ENCODE measurements around the gene CD22. TPM values are rescaled to one million over a fixed set of nuclear protein-coding genes. Genes with fewer than 3 reads are reported as not detected.
"Not testable (repeated sequence)": the region's sequence is repeated elsewhere in the genome, so short reads cannot be mapped to it uniquely, and the experiment has no call there.

CD22 gene
- total RNA-seq (2014; rRNA removed; shearing (Covaris generic)): 0.28 TPM in 1 of 2 replicates, not detected in the other

DNA sequence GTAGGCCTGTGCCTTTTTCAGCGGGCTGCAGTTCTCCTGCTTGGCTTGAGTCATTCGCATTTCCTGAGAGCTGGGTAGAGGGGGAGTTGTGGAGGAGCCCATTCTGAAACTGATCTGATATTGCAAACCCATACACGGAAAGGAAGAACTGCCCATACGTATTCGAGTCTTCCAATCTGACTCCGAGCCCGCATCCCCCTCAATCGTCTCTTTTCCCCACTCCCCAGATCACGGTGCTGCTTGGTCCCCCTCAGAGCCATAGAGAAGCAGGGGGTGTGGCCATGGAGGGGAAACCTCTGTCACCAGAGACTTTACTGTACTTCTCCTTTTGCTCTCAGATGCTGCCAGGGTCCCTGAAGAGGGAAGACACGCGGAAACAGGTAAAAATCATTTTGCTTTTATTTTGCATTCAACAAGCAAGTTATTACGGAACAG, at the start of gene CD22:
TSS of gene CD22 (plus strand) at position 337 of the 435 bp plus-strand sequence. CDS start 2,854 bp downstream, outside the sequence.
- no peak for DNase-seq (ENCODE audit: low spot score)

DNA sequence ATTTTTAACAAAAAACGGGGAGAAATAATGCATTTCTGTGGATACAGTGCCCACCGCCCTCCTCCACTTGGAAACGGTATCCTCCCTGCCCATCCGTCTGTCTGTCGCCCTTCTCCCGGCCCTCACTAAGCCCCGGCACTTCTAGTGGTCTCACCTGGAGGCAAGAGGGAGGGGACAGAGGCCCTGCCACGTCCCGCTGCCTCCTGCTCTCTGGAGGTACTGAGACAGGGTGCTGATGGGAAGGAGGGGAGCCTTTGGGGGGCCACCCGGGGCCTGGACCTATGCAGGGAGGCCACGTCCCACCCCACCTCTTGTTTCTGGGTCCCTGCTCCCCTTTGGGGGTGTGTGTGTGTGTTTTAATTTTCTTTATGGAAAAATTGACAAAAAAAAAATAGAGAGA, 49.6 kb upstream of the CD22 start:
- DNase-seq (ENCODE audit: low spot score): no peak

DNA sequence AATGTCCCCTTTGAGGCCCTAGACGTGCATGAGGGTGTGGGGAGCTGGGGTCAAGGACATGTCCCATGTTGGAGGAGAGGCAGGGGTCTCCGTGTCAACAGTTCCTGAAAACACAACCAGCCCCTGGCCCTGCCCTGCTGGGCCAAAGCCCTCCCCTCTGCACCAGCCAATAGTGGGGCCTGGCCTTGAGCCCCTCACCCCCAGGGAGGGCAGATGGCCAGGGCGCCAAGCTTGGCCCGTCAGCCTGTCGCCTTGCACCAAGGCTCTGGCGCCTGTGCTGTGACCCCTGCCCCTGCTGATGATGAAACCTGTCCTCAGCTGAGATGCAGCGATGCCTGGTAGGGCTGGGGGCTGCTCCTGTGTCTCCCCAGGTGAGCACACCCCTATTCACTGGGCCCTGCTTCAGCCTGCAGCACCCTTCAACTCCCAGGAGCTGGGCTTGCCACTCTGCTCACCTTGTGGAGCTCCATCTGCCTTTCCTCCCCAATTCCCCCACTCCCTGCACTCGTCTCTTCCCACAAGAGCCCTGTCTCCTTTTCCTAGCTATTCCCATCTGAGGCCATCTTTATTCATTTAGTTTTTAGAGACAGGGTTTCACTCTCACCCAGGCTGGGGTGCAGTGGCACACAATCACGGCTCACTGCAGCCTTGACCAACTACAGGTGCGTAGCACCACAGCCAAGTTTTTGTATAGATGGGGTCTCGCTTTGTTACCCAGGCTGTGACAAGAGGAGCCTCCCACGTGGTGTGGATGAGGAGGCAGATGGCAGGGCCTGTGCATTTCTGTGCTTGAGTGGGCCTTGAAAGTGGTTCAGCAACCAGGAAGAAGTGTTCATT, 48.8 kb upstream of the CD22 start:
- DNase-seq (ENCODE audit: low spot score): no peak

DNA sequence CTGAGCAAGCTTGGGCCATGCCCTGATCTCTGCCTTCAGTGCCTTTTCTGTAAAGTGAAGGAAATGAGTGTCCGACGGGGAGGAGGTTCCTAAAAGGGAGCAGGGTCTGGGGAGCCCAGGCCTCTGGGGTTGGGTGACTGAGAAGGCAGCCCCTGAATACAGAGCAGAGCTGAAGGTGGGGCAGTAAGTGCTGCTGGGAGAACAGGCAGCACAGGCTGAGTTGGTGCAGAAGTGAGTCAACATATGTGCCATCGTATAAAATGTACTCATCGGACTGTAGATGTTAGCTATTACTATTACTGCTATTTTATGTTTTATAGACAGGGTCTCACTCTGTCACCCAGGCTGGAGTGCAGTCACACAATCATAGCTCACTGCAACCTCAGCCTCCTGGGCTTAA, 47.7 kb upstream of the CD22 start:
- no peak for DNase-seq (ENCODE audit: low spot score)

DNA sequence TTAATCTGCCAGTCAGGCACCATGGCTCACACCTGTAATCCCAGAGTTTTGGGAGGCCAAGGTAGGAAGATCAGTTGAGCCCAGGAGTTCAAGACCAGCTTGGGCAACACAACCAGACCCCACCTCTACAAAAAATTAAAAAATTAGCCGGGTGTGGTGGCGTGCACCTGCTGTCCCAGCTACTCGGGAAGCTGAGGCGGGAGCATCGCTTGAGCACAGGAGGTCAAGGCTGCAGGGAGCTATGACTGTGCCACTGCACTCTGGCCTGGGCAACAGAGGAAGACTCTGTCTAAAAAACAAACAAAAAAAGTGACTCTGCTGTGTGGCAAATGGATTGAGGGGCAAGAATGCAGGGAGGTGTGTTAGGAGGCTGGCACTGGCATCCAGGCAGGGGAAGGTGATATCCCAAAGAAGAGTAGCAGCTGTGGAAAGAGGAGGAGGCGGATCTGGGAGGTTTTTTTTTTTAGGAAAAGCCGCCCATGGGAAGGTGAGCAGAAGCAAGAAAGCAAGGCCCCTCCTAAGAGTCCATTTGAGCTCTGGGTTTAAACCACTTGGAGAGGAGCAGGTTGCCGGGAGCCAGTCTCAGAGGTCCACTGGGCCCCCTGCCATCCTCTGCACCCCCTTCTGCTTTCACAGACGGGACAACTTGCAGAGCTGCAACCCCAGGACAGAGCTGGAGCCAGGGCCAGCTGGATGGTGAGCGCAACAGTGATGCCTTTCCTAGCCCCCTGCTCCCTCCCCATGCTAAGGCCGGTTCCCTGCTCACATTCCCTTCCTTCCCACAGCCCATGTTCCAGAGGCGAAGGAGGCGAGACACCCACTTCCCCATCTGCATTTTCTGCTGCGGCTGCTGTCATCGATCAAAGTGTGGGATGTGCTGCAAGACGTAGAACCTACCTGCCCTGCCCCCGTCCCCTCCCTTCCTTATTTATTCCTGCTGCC, 44.6 kb upstream of the CD22 start:
- no peak for DNase-seq (ENCODE audit: low spot score)

DNA sequence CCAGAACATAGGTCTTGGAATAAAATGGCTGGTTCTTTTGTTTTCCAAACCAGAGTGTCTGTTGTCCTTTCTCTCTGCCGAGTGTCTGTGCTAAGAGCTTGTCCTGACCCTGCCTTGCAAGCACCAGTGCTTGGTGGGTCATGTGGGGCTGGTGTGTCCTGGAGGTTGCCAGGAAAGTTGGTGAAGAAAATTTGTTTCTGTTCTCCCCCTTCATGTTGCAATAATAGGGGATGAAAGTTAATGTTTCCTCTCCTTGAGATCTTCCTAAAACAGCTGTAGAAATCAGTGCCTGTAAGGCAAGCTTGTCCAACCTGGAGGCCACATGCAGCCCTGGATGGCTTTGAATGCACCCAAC, 43.9 kb upstream of the CD22 start:
- DNase-seq (ENCODE audit: low spot score): no peak

DNA sequence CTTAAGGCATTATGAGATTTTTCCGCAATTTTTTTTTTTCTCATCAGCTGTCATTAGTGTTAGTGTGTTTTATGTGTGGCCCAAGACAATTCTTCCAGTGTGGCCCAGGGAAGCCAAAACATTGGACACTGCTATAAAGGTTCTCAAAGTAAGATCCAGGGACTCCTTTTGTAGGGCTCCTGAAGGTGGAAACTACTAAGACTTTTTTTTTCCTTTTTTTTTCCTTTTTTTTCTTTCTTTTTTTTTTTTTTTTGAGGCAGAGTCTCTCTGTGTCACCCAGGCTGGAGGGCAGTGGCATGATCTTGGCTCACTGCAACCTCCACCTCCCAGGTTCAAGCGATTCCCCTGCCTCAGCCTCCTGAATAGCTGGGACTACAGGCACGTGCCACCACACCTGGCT, 43.5 kb upstream of the CD22 start:
- DNase-seq (ENCODE audit: low spot score): not testable (repeated sequence)

DNA sequence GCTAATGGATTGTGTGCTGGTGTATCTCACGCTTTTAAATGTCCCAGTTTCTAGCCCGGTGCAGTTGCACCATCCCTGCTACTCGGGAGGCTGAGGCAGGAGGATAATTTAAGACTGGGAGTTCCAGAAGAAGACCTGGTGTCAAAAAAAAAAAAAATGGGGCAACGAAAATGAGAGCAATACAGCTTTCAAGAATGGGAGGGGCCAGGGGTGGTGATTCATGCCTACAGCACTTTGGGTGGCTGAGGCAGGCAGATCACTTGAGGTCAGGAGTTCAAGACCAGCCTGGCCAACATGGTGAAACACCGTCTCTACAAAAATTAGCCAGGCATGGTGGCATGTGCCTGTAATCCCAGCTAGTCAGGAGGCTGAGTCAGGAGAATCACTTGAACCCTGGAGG, 42.9 kb upstream of the CD22 start:
- not testable (repeated sequence) for DNase-seq (ENCODE audit: low spot score)

DNA sequence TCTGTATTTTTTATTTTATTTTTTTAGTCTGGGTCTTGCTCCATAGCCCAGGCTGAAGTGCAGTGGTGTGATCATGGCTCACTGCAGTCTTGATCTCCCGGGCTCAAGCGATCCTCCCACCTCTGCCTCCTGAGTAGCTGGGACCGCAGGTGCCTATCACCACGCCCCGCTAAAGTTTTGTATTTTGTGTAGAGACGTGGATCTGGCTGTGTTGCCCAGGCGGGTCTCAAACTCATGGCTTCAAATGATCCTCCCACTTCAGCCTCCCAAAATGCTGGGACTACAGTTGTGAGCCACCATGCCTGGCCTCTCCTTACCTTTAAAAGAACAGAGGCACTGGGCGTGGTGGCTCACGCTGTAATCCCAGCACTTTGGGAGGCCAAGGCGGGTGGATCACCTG, 41.3 kb upstream of the CD22 start:
- no peak for DNase-seq (ENCODE audit: low spot score)

DNA sequence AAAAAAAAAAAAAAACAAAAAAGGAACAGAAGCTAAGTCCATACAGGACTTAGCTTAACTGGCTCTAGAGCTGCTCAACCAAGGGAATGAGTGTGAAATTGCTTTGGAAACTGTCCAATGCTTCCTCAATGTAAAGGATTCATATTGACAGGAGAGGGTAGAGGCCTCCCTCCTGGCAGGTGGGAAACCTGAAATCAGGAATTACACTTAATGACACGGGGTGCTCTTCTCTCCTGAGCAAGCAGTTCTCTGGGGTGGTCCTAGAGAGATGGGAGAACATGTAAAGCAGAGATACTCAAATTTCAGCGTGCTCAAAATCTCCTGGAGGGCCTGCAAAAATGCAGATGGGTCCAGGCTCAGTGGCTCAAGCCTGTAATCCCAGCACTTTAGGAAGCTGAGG, 40.7 kb upstream of the CD22 start:
- DNase-seq (ENCODE audit: low spot score): no peak

DNA sequence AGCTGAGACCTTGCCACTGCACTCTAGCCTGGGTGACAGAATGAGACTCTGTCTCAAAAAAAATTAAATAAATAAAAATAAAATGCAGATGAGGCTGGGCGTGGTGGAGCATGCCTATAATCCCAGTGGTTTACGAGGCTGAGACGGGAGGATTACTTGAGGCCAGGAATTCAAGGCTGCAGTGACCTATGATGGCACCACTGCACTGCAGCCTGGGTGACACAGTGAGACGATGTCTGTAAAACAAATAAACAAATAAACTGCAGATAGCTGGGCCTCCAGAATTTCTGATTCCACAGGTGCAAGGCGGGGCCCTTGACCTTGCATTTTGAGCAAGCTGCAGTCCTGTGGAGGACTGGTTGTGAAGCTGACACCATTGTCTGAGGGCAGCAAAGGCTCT, 40.1 kb upstream of the CD22 start:
- DNase-seq (ENCODE audit: low spot score): no peak

DNA sequence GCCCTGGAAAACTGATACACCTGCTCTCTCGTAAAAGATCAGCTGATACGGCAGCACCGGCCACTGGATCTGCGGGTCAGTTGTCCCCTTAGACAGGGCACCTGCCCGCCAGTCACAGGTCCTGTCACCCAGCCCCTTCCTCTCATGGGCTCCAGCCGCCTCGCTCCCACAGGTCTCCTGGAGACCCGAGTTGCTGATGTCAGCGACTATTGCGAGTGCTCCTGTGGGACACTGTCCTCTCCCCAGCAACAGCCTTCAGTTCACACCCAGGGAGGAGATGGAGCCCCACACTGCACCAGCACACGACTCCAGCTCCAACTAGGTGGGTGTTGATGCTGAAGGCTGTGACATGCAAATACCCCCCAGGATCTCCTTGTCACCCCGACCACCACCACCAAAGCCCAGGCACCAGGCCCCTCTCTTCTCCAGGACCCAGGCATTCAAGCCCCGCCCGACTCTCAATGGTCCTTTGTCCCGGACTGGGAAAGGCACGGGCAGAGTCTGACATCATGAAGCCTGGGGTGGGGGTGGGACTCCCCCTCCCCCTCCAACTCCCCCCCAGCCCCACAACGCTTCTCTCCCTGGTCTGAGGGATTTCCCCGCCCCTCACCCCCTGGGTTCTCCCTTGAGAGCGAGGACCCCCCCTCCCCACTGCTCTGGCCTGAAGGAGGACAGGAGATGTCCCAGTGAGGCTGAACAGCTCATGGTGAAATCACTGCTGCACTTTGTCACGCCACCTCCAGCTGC, 38.4 kb upstream of the CD22 start:
- DNase-seq (ENCODE audit: low spot score): no peak

DNA sequence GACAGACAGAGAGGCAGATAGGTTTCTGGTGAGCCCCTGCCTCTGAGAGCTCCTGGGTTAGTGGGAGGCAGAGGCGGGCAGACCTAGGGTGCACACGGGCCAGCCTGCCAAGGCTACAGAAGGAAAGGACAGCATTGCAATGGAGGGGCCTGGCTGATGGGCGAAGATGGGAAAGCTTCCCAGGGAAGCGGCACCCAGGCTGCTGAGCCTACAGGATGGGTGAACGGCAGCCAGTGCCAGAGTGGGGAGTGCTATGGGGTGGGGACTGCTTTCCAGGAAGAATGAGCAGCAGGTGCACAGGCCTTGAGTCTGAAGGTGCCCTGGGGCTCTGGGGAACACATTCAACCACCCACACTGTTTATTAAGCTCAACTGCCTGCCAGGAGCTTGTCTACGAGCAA, 37.7 kb upstream of the CD22 start:
- DNase-seq (ENCODE audit: low spot score): no peak

DNA sequence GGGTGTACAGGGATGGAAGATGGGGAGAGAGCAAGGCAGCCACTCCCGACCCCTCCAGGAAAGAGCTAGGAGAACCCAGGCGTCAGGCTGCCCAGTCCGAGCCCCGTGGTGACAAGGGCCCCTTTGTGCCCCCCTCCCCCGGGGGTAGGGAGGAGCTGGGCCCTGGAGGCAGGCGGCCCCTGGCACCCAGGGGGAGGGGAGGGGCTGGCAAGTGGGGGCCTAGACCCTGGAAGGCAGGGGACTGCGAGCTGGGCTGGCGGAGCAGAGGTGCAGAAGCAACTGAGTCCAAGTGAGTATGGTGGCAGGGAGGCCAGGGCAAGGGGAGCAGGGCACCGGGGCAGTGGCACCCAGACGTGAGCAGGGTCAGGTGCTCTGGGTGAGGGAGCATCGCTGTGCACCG, 37.1 kb upstream of the CD22 start, which contains the start of gene MAG:
TSS of gene MAG (plus strand) at position 246 of the 400 bp plus-strand sequence. CDS start 3,248 bp downstream, outside the sequence.
- no peak for DNase-seq (ENCODE audit: low spot score)

DNA sequence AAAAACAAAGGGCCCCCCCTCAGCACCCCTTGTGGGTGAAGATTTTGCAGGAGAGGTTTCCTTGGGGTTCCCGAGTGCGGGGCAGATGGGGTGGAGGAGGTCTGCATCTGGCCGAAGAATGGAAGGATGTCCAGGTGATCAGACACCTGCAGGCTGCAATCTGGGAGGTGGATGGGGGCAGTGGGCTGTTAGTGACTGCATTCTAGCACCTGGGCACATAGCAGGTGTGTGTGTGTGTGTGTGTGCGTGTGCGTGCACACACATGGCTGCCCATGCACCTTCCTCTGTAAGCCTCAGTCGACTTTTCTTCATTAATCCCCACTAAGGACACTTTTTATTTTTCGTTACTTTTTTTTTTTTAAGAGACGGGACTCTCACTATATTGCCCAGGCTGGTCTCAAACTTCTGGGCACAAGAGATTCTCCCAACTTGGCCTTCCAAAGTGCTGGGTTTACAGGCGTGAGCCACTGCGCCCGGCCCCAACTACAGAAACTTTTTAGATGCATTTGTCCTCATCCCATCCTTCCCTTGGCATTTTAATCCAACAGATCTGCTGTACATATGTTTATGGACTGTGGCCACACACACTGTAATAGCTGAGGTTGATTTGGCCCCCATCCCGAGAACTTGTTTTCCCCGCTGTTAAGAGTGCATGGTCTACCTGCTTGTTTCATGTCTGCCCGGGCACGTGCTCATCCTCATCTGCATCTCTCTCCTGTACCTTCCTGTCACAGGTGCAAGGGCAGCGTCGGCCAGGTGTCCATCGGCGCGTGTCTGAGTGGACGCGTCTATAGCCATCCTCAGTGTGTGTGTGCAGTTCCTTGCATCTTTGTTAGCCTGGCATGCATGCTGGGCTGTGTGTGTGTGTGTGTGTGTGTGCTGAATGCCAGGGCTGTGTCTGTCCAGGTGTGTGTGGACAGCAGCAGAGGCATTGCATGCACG, 36.3 kb upstream of the CD22 start:
- no peak for DNase-seq (ENCODE audit: low spot score)

DNA sequence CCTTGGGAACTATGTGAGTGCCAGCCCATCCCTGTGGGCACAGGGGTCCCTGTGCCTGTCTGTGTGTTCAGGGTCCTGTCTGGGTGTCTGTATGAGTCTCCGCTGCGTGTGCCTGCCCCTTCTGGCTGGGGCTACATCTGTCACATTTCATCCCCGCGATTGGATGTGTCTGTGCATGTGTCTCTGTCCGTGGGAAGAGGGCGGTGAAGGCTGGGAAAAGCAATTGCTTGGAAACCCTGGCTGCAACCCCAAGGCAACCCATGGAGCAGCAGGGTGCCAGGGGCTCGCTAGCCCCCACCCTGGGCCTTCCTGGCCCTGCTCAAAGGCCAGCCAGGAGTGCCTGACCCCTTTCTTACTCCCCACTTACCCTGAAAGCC, 35.6 kb upstream of the CD22 start:
- DNase-seq (ENCODE audit: low spot score): no peak

DNA sequence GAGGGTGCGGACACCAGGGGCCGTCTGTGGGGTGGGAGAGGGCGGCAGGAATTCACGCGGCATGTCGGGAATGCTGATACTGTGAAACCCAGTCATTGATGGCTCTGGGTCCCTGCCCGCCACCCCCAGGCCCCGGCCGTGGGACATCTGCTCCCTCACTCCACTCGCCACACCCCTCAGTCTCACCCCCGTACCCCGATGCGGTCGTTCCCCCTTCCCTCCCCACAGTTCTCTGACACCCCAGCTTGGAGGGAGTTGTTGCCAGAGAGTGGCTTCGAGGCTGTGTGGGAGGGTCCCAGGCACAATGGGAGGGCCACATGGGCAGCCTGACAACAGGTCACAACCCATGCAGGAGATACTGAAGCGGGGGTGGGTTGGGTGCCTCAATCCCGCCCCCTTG, 35.2 kb upstream of the CD22 start:
- no peak for DNase-seq (ENCODE audit: low spot score)

DNA sequence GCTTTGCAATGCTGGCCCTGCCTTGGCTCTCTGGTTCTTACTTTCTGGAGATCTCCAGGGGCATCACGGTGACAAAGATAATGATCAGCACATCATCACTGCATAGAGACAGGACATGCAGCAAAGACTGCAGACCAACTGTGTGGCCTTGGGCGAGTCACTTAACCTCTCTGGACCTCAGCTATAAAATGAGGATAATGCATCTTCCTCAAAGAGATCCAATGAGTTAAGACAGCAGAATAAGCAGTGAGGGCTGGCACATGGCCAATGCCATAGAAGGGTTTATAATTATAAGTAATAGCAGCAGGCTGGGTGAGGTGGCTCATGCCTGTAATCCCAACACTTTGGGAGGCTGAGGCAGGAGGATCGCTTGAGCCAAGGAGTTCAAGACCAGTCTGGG, 34.7 kb upstream of the CD22 start:
- peak; percentile 38 for DNase-seq (ENCODE audit: low spot score)

DNA sequence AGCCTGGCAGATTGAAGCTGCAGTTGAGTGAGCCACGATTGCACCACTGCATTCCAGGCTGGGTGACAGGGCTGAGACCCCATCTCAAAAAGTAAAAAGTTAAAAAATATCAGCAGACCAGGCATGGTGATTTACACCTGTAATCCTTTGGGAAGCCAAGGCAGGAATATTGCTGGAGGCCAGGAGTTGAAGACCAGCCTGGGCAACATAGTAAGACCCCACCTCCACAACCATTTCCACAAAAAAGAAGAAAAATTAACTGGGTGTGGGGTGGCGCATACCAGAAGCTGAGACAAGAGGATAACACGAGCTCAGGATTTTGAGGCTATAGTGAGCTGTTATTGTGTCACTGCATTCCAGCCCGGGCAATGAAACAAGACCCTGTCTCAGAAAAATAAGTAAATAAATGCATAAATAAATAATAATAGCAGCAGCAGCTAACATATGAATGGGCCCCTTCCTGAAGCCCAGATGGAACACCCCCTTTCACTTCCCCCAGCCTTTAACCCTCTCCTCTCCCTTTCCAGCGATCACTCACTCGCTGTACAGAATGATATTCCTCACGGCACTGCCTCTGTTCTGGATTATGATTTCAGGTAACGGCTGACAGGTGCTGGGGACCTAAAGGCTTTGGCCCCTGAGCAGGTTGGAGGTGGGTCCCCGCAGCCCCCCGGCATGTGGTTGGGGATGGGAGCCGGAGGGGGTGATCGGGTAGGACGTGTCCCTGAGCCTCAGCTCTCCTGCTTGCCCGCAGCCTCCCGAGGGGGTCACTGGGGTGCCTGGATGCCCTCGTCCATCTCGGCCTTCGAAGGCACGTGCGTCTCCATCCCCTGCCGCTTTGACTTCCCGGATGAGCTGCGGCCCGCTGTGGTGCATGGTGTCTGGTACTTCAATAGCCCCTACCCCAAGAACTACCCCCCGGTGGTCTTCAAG, 33.9 kb upstream of the CD22 start:
- DNase-seq (ENCODE audit: low spot score): no peak
